NB4 (cell line): Measurements from ENCODE around the gene CDH12.

Source experiments
- CTCF ChIP-seq: IDR thresholded peaks from one replicate; pipeline ENCODE4 v1.5.1; 2012; ENCODE audit warnings: low read depth, low read length
- MYC ChIP-seq: IDR thresholded peaks from 2 replicates; pipeline ENCODE4 v1.6.1; 2011; ENCODE audit warnings: low read depth, low read length
- POLR2A ChIP-seq: IDR thresholded peaks from 2 replicates; pipeline ENCODE4 v1.6.1; 2011; ENCODE audit warnings: mild to moderate bottlenecking; ENCODE audit not compliant: insufficient read length; ENCODE audit errors: extremely low read depth

- no peak for TF ChIP-seq CTCF
- no peak for TF ChIP-seq POLR2A
- no peak for TF ChIP-seq MYC
Observed at GRCh38 chr5:22710660-22711059, 142.5 kb downstream of the CDH12 start.
